H9 (cell line): Measurements from ENCODE around the gene HS6ST3. TPM values are rescaled to one million over a fixed set of nuclear protein-coding genes. Genes with fewer than 3 reads are reported as not detected.

Experiments used
- DNase-seq: peaks from one replicate; pipeline ENCODE4 v3.0.0-alpha.2; 2017
- H2AFZ ChIP-seq: one replicate; pipeline ENCODE4 v1.6.1; 2013; ENCODE audit warnings: mild to moderate bottlenecking, low read length, control low read depth, moderate library complexity
- H2AK5ac ChIP-seq: 2 replicates; pipeline ENCODE4 v1.6.1; 2013; ENCODE audit warnings: low read length, control low read depth, mixed read lengths; ENCODE audit not compliant: insufficient read length
- H2BK120ac ChIP-seq: one replicate; pipeline ENCODE4 v1.6.1; 2013; ENCODE audit warnings: low read depth, mild to moderate bottlenecking, low read length, control low read depth, inconsistent platforms; ENCODE audit not compliant: poor library complexity, severe bottlenecking
- H2BK12ac ChIP-seq: 2 replicates; pipeline ENCODE4 v1.6.1; 2013; ENCODE audit warnings: low read length, control low read depth, mixed read lengths, low read depth; ENCODE audit not compliant: insufficient read length
- H2BK15ac ChIP-seq: 2 replicates; pipeline ENCODE4 v1.6.1; 2013; ENCODE audit warnings: low read depth, low read length, control low read depth
- H2BK20ac ChIP-seq: one replicate; pipeline ENCODE4 v1.6.1; 2013; ENCODE audit warnings: low read depth, mild to moderate bottlenecking, low read length, control low read depth, inconsistent platforms; ENCODE audit not compliant: poor library complexity, severe bottlenecking
- H2BK5ac ChIP-seq: 2 replicates; pipeline ENCODE4 v1.6.1; 2013; ENCODE audit warnings: low read length, control low read depth, mixed read lengths; ENCODE audit not compliant: insufficient read length
- H3K14ac ChIP-seq: 2 replicates; pipeline ENCODE4 v1.6.1; 2013; ENCODE audit warnings: low read length, control low read depth; ENCODE audit not compliant: insufficient read depth
- H3K18ac ChIP-seq: 2 replicates; pipeline ENCODE4 v1.6.1; 2013; ENCODE audit warnings: low read depth, mild to moderate bottlenecking, mixed read lengths, low read length, control low read depth; ENCODE audit not compliant: insufficient read length
- H3K23ac ChIP-seq: 2 replicates; pipeline ENCODE4 v1.6.1; 2013; ENCODE audit warnings: low read length, control low read depth, mixed read lengths, low read depth; ENCODE audit not compliant: insufficient read length
- H3K23me2 ChIP-seq: 2 replicates; pipeline ENCODE4 v1.6.1; 2013; ENCODE audit warnings: low read depth, mild to moderate bottlenecking, mixed read lengths, low read length, control low read depth; ENCODE audit not compliant: insufficient read length, poor library complexity, severe bottlenecking
- H3K27ac ChIP-seq: 2 replicates; pipeline ENCODE4 v1.5.1; 2013; ENCODE audit warnings: low read length, control low read depth, mixed read lengths, low read depth; ENCODE audit not compliant: insufficient read length
- H3K27me3 ChIP-seq: 2 replicates; pipeline ENCODE4 v1.6.1; 2013; ENCODE audit warnings: low read length, control low read depth, inconsistent platforms; ENCODE audit not compliant: insufficient read depth
- H3K4ac ChIP-seq: 2 replicates; pipeline ENCODE4 v1.6.1; 2013; ENCODE audit warnings: low read depth, mild to moderate bottlenecking, control low read depth, inconsistent platforms, low read length, moderate library complexity
- H3K4me1 ChIP-seq: 2 replicates; pipeline ENCODE4 v1.6.1; 2013; ENCODE audit warnings: low read length, control low read depth, inconsistent platforms; ENCODE audit not compliant: insufficient read depth
- H3K4me2 ChIP-seq: 2 replicates; pipeline ENCODE4 v1.6.1; 2013; ENCODE audit warnings: low read length, control low read depth, mixed read lengths; ENCODE audit not compliant: insufficient read length, insufficient read depth
- H3K56ac ChIP-seq: 2 replicates; pipeline ENCODE4 v1.6.1; 2013; ENCODE audit warnings: low read depth, mild to moderate bottlenecking, mixed read lengths, low read length, control low read depth; ENCODE audit not compliant: insufficient read length
- H3K79me1 ChIP-seq: 2 replicates; pipeline ENCODE4 v1.6.1; 2013; ENCODE audit warnings: low read depth, mild to moderate bottlenecking, moderate library complexity, low read length, control low read depth, inconsistent platforms; ENCODE audit not compliant: insufficient read depth, poor library complexity, severe bottlenecking
- H3K79me2 ChIP-seq: 2 replicates; pipeline ENCODE4 v1.6.1; 2013; ENCODE audit warnings: low read length, control low read depth, inconsistent platforms; ENCODE audit not compliant: insufficient read depth
- H3K9ac ChIP-seq: 2 replicates; pipeline ENCODE4 v1.6.1; 2013; ENCODE audit warnings: low read length, control low read depth, mixed read lengths; ENCODE audit not compliant: insufficient read length; ENCODE audit errors: extremely low read depth
- H3K9me3 ChIP-seq: one replicate; pipeline ENCODE4 v1.6.1; 2013; ENCODE audit warnings: low read depth, low read length, inconsistent platforms; ENCODE audit not compliant: control insufficient read depth
- H3T11ph ChIP-seq: one replicate; pipeline ENCODE4 v1.6.1; 2013; ENCODE audit warnings: mild to moderate bottlenecking, low read length, control low read depth, inconsistent platforms
- H4K20me1 ChIP-seq: one replicate; pipeline ENCODE4 v1.6.1; 2013; ENCODE audit not compliant: control insufficient read depth, insufficient read length, insufficient read depth
- H4K5ac ChIP-seq: 2 replicates; pipeline ENCODE4 v1.6.1; 2013; ENCODE audit warnings: low read depth, mild to moderate bottlenecking, mixed read lengths, low read length, control low read depth; ENCODE audit not compliant: insufficient read length
- H4K8ac ChIP-seq: replicated peaks from 2 replicates; pipeline ENCODE4 v1.6.1; 2013; ENCODE audit warnings: low read length, control low read depth, mixed read lengths, low read depth; ENCODE audit not compliant: insufficient read length
- H4K91ac ChIP-seq: 2 replicates; pipeline ENCODE4 v1.6.1; 2013; ENCODE audit warnings: low read depth, mild to moderate bottlenecking, moderate library complexity, mixed read lengths, low read length, control low read depth; ENCODE audit not compliant: insufficient read length
- H3K27ac Mint-ChIP-seq, 3 experiments: 2 replicates in 2 of 3; 3 replicates in 1 of 3; pipeline ENCODE4 v1.8.0; 2020 to 2021; ENCODE audit warnings: mixed read lengths in 3 of 3, mild to moderate bottlenecking in 1 of 3, moderate library complexity in 1 of 3
- H3K27me3 Mint-ChIP-seq: 2 replicates; pipeline ENCODE4 v1.8.0; 2021; ENCODE audit warnings: low read depth, mild to moderate bottlenecking, moderate library complexity, mixed read lengths
- H3K36me3 Mint-ChIP-seq, 3 experiments: 2 replicates in 2 of 3; 3 replicates in 1 of 3; pipeline ENCODE4 v1.8.0; 2020 to 2021; ENCODE audit warnings: low read depth in 3 of 3, mixed read lengths in 3 of 3; ENCODE audit not compliant: insufficient read depth in 1 of 3
- H3K4me1 Mint-ChIP-seq, 2 experiments: 2 replicates each; pipeline ENCODE4 v1.8.0; 2020; ENCODE audit warnings: mixed read lengths in 2 of 2
- H3K4me3 Mint-ChIP-seq, 2 experiments: 2 replicates in 1 of 2; 3 replicates in 1 of 2; pipeline ENCODE4 v1.8.0; 2020 to 2021; ENCODE audit warnings: mild to moderate bottlenecking in 2 of 2, mixed read lengths in 2 of 2, moderate library complexity in 1 of 2
- H3K9me3 Mint-ChIP-seq, 2 experiments: 2 replicates in 1 of 2; 3 replicates in 1 of 2; pipeline ENCODE4 v1.8.0; 2020; ENCODE audit warnings: mild to moderate bottlenecking in 2 of 2, mixed read lengths in 2 of 2, moderate library complexity in 1 of 2
- WGBS: extraction: QIAGEN DNeasy Blood & Tissue Kit; methylation state at CpG from one replicate; pipeline ENCODE4 v1.1.7; 2013; ENCODE audit warnings: missing lambda C conversion rate, low lambda C conversion rate, mixed read lengths; ENCODE audit not compliant: insufficient read length; ENCODE audit errors: extremely low coverage; 5-methylcytosine and 5-hydroxymethylcytosine counted together
- total RNA-seq: library from RNA; stranded (reverse); gene quantifications from 2 replicates; pipeline ENCODE4 v1.2.1, GENCODE V29; 2021
- TF ChIP-seq, protein P1 (sequence below): fragments of 200-600 bp; sonication (generic); conservative IDR thresholded peaks from 3 replicates; pipeline ENCODE4 v1.8.0; 2021; ENCODE audit warnings: antibody characterized with exemption, mild to moderate bottlenecking

The HS6ST3 gene
- total RNA-seq, 1 experiment from 2014 or later: 0.44 TPM

DNA sequence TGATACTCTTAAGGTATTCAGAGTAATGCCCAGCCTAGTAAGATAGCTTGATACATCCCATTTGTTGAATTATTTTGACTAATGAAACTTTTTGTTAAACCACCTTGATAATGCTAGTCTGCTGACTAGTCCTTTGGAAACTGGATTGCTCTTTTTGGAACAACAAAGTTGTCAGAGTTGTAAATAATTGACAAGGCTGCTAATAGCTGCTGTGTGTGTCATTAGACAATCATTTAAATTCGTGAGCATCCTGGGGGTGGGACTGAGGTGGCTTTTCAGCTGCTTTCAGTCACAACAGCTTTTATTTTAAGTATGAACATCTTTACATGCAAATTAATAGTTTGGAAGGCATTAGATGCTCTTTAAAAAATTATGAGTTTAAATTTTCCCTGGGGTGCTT lies 153.5 kb downstream of the HS6ST3 start:
- TF ChIP-seq, protein P1, sequence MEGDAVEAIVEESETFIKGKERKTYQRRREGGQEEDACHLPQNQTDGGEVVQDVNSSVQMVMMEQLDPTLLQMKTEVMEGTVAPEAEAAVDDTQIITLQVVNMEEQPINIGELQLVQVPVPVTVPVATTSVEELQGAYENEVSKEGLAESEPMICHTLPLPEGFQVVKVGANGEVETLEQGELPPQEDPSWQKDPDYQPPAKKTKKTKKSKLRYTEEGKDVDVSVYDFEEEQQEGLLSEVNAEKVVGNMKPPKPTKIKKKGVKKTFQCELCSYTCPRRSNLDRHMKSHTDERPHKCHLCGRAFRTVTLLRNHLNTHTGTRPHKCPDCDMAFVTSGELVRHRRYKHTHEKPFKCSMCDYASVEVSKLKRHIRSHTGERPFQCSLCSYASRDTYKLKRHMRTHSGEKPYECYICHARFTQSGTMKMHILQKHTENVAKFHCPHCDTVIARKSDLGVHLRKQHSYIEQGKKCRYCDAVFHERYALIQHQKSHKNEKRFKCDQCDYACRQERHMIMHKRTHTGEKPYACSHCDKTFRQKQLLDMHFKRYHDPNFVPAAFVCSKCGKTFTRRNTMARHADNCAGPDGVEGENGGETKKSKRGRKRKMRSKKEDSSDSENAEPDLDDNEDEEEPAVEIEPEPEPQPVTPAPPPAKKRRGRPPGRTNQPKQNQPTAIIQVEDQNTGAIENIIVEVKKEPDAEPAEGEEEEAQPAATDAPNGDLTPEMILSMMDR: no peak
- no peak overlapping the region for H2BK15ac ChIP-seq
- Mint-ChIP-seq H3K4me3 (no peak overlapping the region), H3K27ac (no peak overlapping the region), H3K27me3 (no peaks in the 10 kb centered on the region), H3K4me1 (peaks cover 12 to 22% of the 10 kb centered on the region in 2 experiments), H3K9me3 (0 out of 5 replicates have a peak, but pooled peaks cover 0 to 5% of the 10 kb centered on the region in 2 experiments), H3K36me3 (0 out of 7 replicates have a peak, but pooled peaks cover 0 to 6% (median 0%) of the 10 kb centered on the region in 3 experiments)
- H3K4ac ChIP-seq: no peak overlapping the region
- H3K27ac ChIP-seq: no peak overlapping the region
- no peaks in the 10 kb centered on the region for H3K9me3 ChIP-seq
- no peak for DNase-seq
- H4K8ac ChIP-seq: no peak overlapping the region
- H2AFZ ChIP-seq: no peak overlapping the region
- no peak overlapping the region for H3K18ac ChIP-seq
- no peak overlapping the region for H3K56ac ChIP-seq
- no peak overlapping the region for H3K4me2 ChIP-seq
- no peak overlapping the region for H2AK5ac ChIP-seq
- no peak overlapping the region for H2BK12ac ChIP-seq
- H3K4me1 ChIP-seq: no peaks in the 10 kb centered on the region; the same call in 1 of the 2 replicates
- no peak overlapping the region for H4K91ac ChIP-seq
- H3T11ph ChIP-seq: no peak overlapping the region
- H3K79me2 ChIP-seq: no peaks in the 10 kb centered on the region
- H2BK5ac ChIP-seq: no peak overlapping the region
- no peak overlapping the region for H2BK120ac ChIP-seq
- H3K9ac ChIP-seq: no peak overlapping the region
- no peak overlapping the region for H3K14ac ChIP-seq
- no peak overlapping the region for H4K5ac ChIP-seq
- no peak overlapping the region for H2BK20ac ChIP-seq
- H3K27me3 ChIP-seq: no peaks in the 10 kb centered on the region
- no CpG with 5 or more reads among the region's 1 CpG for WGBS
- no peak overlapping the region for H3K23ac ChIP-seq
- H4K20me1 ChIP-seq: no peaks in the 10 kb centered on the region
- no peaks in the 10 kb centered on the region for H3K23me2 ChIP-seq
- H3K79me1 ChIP-seq: no peaks in the 10 kb centered on the region
